Measurements from ENCODE around the gene ADH1A.
"Not testable (repeated sequence)": the region's sequence is repeated elsewhere in the genome, so short reads cannot be mapped to it uniquely, and the experiment has no call there.

The ADH1A gene

GRCh38 chr4:99290848-99291786, at the start of gene ADH1A:
Gene ADH1A, minus strand, starts transcription at chr4:99290985. Its CDS starts 71 bp downstream, at chr4:99290914.
- DNase-seq (ENCODE audit: low read depth in 2 of 2): no peak

- DNase-seq (ENCODE audit: low read depth in 2 of 2): no peak
Measured at GRCh38 chr4:99339172-99339571, 48.4 kb upstream of the ADH1A start.

GRCh38 chr4:99336553-99336952, 45.8 kb upstream of the ADH1A start:
- DNase-seq (ENCODE audit: low read depth in 2 of 2): no peak

- DNase-seq (ENCODE audit: low read depth in 2 of 2): no peak
Measured at GRCh38 chr4:99334880-99335279, 44.1 kb upstream of the ADH1A start.

- no peak for DNase-seq (ENCODE audit: low read depth in 2 of 2)
Measured at GRCh38 chr4:99330648-99331047, 39.9 kb upstream of the ADH1A start.

- no peak for DNase-seq (ENCODE audit: low read depth in 2 of 2)
Measured at GRCh38 chr4:99329876-99330275, 39.1 kb upstream of the ADH1A start.

- DNase-seq (ENCODE audit: low read depth in 2 of 2): no peak
Measured at GRCh38 chr4:99324979-99325378, 34.2 kb upstream of the ADH1A start.

- no peak for DNase-seq (ENCODE audit: low read depth in 2 of 2)
Measured at GRCh38 chr4:99324361-99324760, 33.6 kb upstream of the ADH1A start.

- no peak for DNase-seq (ENCODE audit: low read depth in 2 of 2)
Measured at GRCh38 chr4:99323756-99324155, 33.0 kb upstream of the ADH1A start.

- no peak for DNase-seq (ENCODE audit: low read depth in 2 of 2)
Measured at GRCh38 chr4:99321241-99322191, 30.7 kb upstream of the ADH1A start, which contains the start of gene ADH1B. Gene ADH1B, minus strand, starts transcription at chr4:99321401. Its CDS starts 70 bp downstream, at chr4:99321331.

GRCh38 chr4:99317811-99318210, 27.0 kb upstream of the ADH1A start:
- not testable (repeated sequence) for DNase-seq (ENCODE audit: low read depth in 2 of 2)

- DNase-seq (ENCODE audit: low read depth in 2 of 2): no peak
Measured at GRCh38 chr4:99317354-99317753, 26.6 kb upstream of the ADH1A start.

GRCh38 chr4:99315839-99316238, 25.1 kb upstream of the ADH1A start:
- DNase-seq (ENCODE audit: low read depth in 2 of 2): no peak

GRCh38 chr4:99314211-99314610, 23.4 kb upstream of the ADH1A start:
- no peak for DNase-seq (ENCODE audit: low read depth in 2 of 2)

GRCh38 chr4:99310389-99310788, 19.6 kb upstream of the ADH1A start:
- no peak for DNase-seq (ENCODE audit: low read depth in 2 of 2)

- DNase-seq (ENCODE audit: low read depth in 2 of 2): no peak
Measured at GRCh38 chr4:99305638-99306400, 15.0 kb upstream of the ADH1A start.

GRCh38 chr4:99301376-99302164, 10.8 kb upstream of the ADH1A start:
- DNase-seq (ENCODE audit: low read depth in 2 of 2): no peak

GRCh38 chr4:99300934-99301333, 10.1 kb upstream of the ADH1A start:
- no peak for DNase-seq (ENCODE audit: low read depth in 2 of 2)

- DNase-seq (ENCODE audit: low read depth in 2 of 2): no peak
Measured at GRCh38 chr4:99293357-99293756, 2.6 kb upstream of the ADH1A start.

- DNase-seq (ENCODE audit: low read depth in 2 of 2): no peak
Measured at GRCh38 chr4:99285387-99285786, 5.4 kb downstream of the ADH1A start.

- DNase-seq (ENCODE audit: low read depth in 2 of 2): no peak
Measured at GRCh38 chr4:99282731-99283130, 8.1 kb downstream of the ADH1A start.
